ENCODE measurements around the gene LRRTM4. TPM values are rescaled to one million over a fixed set of nuclear protein-coding genes. Genes with fewer than 3 reads are reported as not detected.

LRRTM4 gene
- total and polyA plus RNA-seq, 10 of the 15 experiments (the other 5 are each of a cell fraction or from before 2014, with no cell fraction given), result 0.01 to 1.0 TPM; not detected in 8

DNA sequence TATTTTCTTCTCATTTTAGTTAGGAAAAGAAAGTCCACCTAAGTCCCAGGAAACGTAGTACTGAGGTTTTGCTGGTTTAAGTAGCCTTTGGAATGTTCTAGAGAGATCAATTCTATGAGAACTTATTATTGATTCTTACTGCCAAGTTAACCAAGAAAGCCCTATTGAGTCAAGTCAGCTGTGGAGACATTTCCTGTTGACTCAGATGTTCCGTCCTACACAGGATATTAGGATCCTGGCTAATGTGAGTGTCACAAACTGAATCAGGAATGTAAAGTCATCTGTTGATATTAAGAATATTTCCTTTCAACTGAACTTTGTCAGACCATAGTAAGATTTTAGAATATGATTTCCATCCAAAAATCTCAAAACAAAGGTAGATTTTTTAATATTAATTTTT lies 654.3 kb downstream of the LRRTM4 start:
- FAIRE-seq (no peak), DNase-seq (ENCODE audit: low read depth, low spot score) (no peak), ATAC-seq (no peak)
- Histone ChIP-seq H3K79me2 (ENCODE audit: control insufficient read depth, insufficient read depth, low read length) (no peaks in the 10 kb centered on the region), H3K36me3 (ENCODE audit: control insufficient read depth in 2 of 2, insufficient read depth in 2 of 2, low read length in 1 of 2) (no peaks in the 10 kb centered on the region), H3K9me3 (replicated peaks; ENCODE audit: control insufficient read depth, insufficient read depth, low read length) (no peaks in the 10 kb centered on the region), H3K27ac (ENCODE audit: control insufficient read depth, insufficient read depth) (no peak overlapping the region), H4K20me1 (ENCODE audit: control insufficient read depth, insufficient read depth) (no peaks in the 10 kb centered on the region), H3K4me2 (ENCODE audit: control insufficient read depth, insufficient read depth) (no peak overlapping the region), H3K9ac (ENCODE audit: control insufficient read depth, insufficient read depth, low read length) (no peak overlapping the region), H3K4me1 (ENCODE audit: control insufficient read depth, insufficient read depth, low read length) (no peaks in the 10 kb centered on the region), H3K27me3 (replicated peaks in 1 of 2; ENCODE audit: control insufficient read depth in 2 of 2, insufficient read depth in 2 of 2, low read length in 1 of 2) (no peaks in the 10 kb centered on the region), H2AFZ (ENCODE audit: control insufficient read depth, low read depth, low read length) (no peak overlapping the region), H3K4me3 (no peak overlapping the region)
- ChIA-PET CTCF (no interaction called here), SMC1A (ENCODE audit: uncharacterized antibody, unreplicated experiment) (no interaction called here), RAD21 (ENCODE audit: unreplicated experiment) (no interaction called here), POLR2A (no interaction called here)
- in situ Hi-C loops (cut with MboI) (no loop called here), intact Hi-C loops (cut with micrococcal nuclease; ENCODE audit: unreplicated experiment) (no loop called here)
- WGBS (ENCODE audit: insufficient coverage, insufficient replicate concordance, low lambda C conversion rate, missing lambda C conversion rate), result 0% methylated on average over 2 of the region's 2 CpGs
- TF ChIP-seq ESRRA (IDR thresholded peaks at IDR 0.05; ENCODE audit: low read length), result no peak
- no peak for TF ChIP-seq MTA2 (IDR thresholded peaks at IDR 0.05; ENCODE audit: low read depth)
- TF ChIP-seq NKRF (conservative IDR thresholded peaks at IDR 0.05), result no peak
- TF ChIP-seq HDGF (IDR thresholded peaks at IDR 0.05), result no peak
- no peak for TF ChIP-seq CHD1 (IDR thresholded peaks at IDR 0.05; ENCODE audit: low read depth, low read length)
- TF ChIP-seq SIN3A (IDR thresholded peaks at IDR 0.05; ENCODE audit: low read depth, low read length), result no peak
- TF ChIP-seq HDAC6 (IDR thresholded peaks at IDR 0.05; ENCODE audit: unreplicated experiment), result no peak
- no peak for TF ChIP-seq RB1 (IDR thresholded peaks at IDR 0.05; ENCODE audit: borderline replicate concordance)
- TF ChIP-seq MTA3 (IDR thresholded peaks at IDR 0.05; ENCODE audit: borderline replicate concordance, low read length), result no peak
- TF ChIP-seq POU2F2 (IDR thresholded peaks at IDR 0.05; ENCODE audit: borderline replicate concordance, low read depth, low read length), result no peak
- no peak for TF ChIP-seq TARDBP (IDR thresholded peaks at IDR 0.05; ENCODE audit: borderline replicate concordance)
- TF ChIP-seq PML (IDR thresholded peaks at IDR 0.05; ENCODE audit: low read length), result no peak
- TF ChIP-seq BHLHE40 (IDR thresholded peaks at IDR 0.05; ENCODE audit: borderline replicate concordance in 1 of 2, low read depth in 2 of 2, low read length in 1 of 2), result no peak
- no peak for TF ChIP-seq RELA (IDR thresholded peaks at IDR 0.05; ENCODE audit: borderline replicate concordance, partially characterized antibody)
- no peak for TF ChIP-seq NFIC (IDR thresholded peaks at IDR 0.05; ENCODE audit: low read depth, low read length)
- no peak for TF ChIP-seq HDAC2 (IDR thresholded peaks at IDR 0.05)
- BruUV-seq (replicated peaks), result no TSS peak

Measured in GM12878 (cell line).